ENCODE measurements around the gene FRG2C. TPM values are rescaled to one million over a fixed set of nuclear protein-coding genes. Genes with fewer than 3 reads are reported as not detected.
"Not testable (repeated sequence)": the region's sequence is repeated elsewhere in the genome, so short reads cannot be mapped to it uniquely, and the experiment has no call there.

The FRG2C gene
- total RNA-seq, result not detected

GRCh38 chr3:75664028-75664427 is at the start of gene FRG2C:
FRG2C (plus strand) TSS chr3:75664328; CDS start chr3:75664380, 52 bp downstream.
- H3K4me1 ChIP-seq (replicated peaks); intact Hi-C loops (cut with DNase I); H3K27me3 ChIP-seq (replicated peaks; ENCODE audit: insufficient read depth); H3K4me3 ChIP-seq; H3K27ac ChIP-seq; H3K9me3 ChIP-seq; H3K36me3 ChIP-seq; DNase-seq (ENCODE audit: low spot score): not testable (repeated sequence)
- 70% methylated on average over 9 of the region's 9 CpGs for WGBS

GRCh38 chr3:75618666-75619305 is 45.3 kb upstream of the FRG2C start:
- intact Hi-C loops (cut with DNase I), result not testable (repeated sequence)
- WGBS, result 3% methylated on average over 38 of the region's 43 CpGs

GRCh38 chr3:75619481-75620031 is 44.6 kb upstream of the FRG2C start:
- H3K9me3 ChIP-seq; H3K36me3 ChIP-seq; H3K4me1 ChIP-seq (replicated peaks); H3K27me3 ChIP-seq (replicated peaks; ENCODE audit: insufficient read depth); intact Hi-C loops (cut with DNase I); DNase-seq (ENCODE audit: low spot score): not testable (repeated sequence)
- peak overlapping the region in 1 of 2 donors; percentile 22 for H3K27ac ChIP-seq
- 5% methylated on average over 13 of the region's 52 CpGs for WGBS
- peak overlapping the region; percentile 33 to 42 for H3K4me3 ChIP-seq

More at GRCh38 chr3:75618666-75619305, 45.3 kb upstream of the FRG2C start:
- not testable (repeated sequence) for H3K27me3 ChIP-seq (replicated peaks; ENCODE audit: insufficient read depth); H3K36me3 ChIP-seq; H3K9me3 ChIP-seq; H3K4me1 ChIP-seq (replicated peaks)
- Histone ChIP-seq H3K27ac (peak overlapping the region in 1 of 2 donors; percentile 22), H3K4me3 (peak overlapping the region; percentile 33 to 42)
- peak; percentile 42 for DNase-seq (ENCODE audit: low spot score)

- H3K36me3 ChIP-seq; H3K4me3 ChIP-seq; DNase-seq (ENCODE audit: low spot score); intact Hi-C loops (cut with DNase I); H3K27me3 ChIP-seq (replicated peaks; ENCODE audit: insufficient read depth); H3K4me1 ChIP-seq (replicated peaks); H3K9me3 ChIP-seq; H3K27ac ChIP-seq: not testable (repeated sequence)
- 73% methylated on average over 10 of the region's 10 CpGs for WGBS
Measured at GRCh38 chr3:75621772-75622171, 42.4 kb upstream of the FRG2C start.

GRCh38 chr3:75623656-75624055 is 40.5 kb upstream of the FRG2C start:
- 81% methylated on average over 6 of the region's 13 CpGs for WGBS
- H3K27ac ChIP-seq; H3K9me3 ChIP-seq; H3K4me3 ChIP-seq; H3K27me3 ChIP-seq (replicated peaks; ENCODE audit: insufficient read depth); H3K4me1 ChIP-seq (replicated peaks); DNase-seq (ENCODE audit: low spot score); intact Hi-C loops (cut with DNase I); H3K36me3 ChIP-seq: not testable (repeated sequence)

GRCh38 chr3:75630887-75631535 is 33.1 kb upstream of the FRG2C start:
- H3K4me3 ChIP-seq; H3K4me1 ChIP-seq (replicated peaks); DNase-seq (ENCODE audit: low spot score); intact Hi-C loops (cut with DNase I); H3K27ac ChIP-seq; H3K9me3 ChIP-seq; H3K27me3 ChIP-seq (replicated peaks; ENCODE audit: insufficient read depth); H3K36me3 ChIP-seq: not testable (repeated sequence)
- WGBS, result 71% methylated on average over 2 of the region's 2 CpGs

- no peaks in the 10 kb centered on the region for H3K36me3 ChIP-seq
- no peak for DNase-seq (ENCODE audit: low spot score)
- no peaks in the 10 kb centered on the region for H3K27me3 ChIP-seq (replicated peaks; ENCODE audit: insufficient read depth)
- no peak overlapping the region for H3K4me3 ChIP-seq
- TF ChIP-seq POLR2AphosphoS5 (IDR thresholded peaks at IDR 0.05) (no peak), POLR2A (IDR thresholded peaks at IDR 0.05) (no peak), CTCF (IDR thresholded peaks at IDR 0.05) (no peak)
- no peak overlapping the region for H3K27ac ChIP-seq
- H3K4me1 ChIP-seq (replicated peaks), result no peaks in the 10 kb centered on the region
- H3K9me3 ChIP-seq, result no peaks in the 10 kb centered on the region
- intact Hi-C loops (cut with DNase I), result no loop called here
- WGBS, result 73% methylated on average over 4 of the region's 4 CpGs
Measured at GRCh38 chr3:75631541-75631940, 32.6 kb upstream of the FRG2C start.

GRCh38 chr3:75638947-75639346 is 25.2 kb upstream of the FRG2C start:
- not testable (repeated sequence) for H3K27ac ChIP-seq; DNase-seq (ENCODE audit: low spot score)
- 92% methylated on average over 10 of the region's 10 CpGs for WGBS

GRCh38 chr3:75641107-75641517 is 23.0 kb upstream of the FRG2C start:
- WGBS, result 17% methylated on average over 16 of the region's 16 CpGs
- intact Hi-C loops (cut with DNase I); H3K36me3 ChIP-seq; H3K27me3 ChIP-seq (replicated peaks; ENCODE audit: insufficient read depth); H3K9me3 ChIP-seq; H3K27ac ChIP-seq; DNase-seq (ENCODE audit: low spot score); H3K4me1 ChIP-seq (replicated peaks): not testable (repeated sequence)
- peak overlapping the region; percentile 21 to 32 for H3K4me3 ChIP-seq

More at GRCh38 chr3:75638947-75639346, 25.2 kb upstream of the FRG2C start:
- H3K4me3 ChIP-seq; H3K36me3 ChIP-seq; H3K4me1 ChIP-seq (replicated peaks); H3K27me3 ChIP-seq (replicated peaks; ENCODE audit: insufficient read depth); intact Hi-C loops (cut with DNase I); H3K9me3 ChIP-seq: not testable (repeated sequence)
